Hematopoietic multipotent progenitor cell treated with erythropoietin and hydrocortisone succinate and interleukin-3 and kit ligand, for 4 days (in vitro differentiated cells): ENCODE results near the gene DUSP22.

Experiments used
- DNase-seq: peaks from one replicate; pipeline ENCODE4 v3.0.0-alpha.2; 2015

DUSP22 gene

GRCh38 chr6:353642-354614 lies 61.6 kb downstream of the DUSP22 start:
- DNase-seq = no peak

DNA sequence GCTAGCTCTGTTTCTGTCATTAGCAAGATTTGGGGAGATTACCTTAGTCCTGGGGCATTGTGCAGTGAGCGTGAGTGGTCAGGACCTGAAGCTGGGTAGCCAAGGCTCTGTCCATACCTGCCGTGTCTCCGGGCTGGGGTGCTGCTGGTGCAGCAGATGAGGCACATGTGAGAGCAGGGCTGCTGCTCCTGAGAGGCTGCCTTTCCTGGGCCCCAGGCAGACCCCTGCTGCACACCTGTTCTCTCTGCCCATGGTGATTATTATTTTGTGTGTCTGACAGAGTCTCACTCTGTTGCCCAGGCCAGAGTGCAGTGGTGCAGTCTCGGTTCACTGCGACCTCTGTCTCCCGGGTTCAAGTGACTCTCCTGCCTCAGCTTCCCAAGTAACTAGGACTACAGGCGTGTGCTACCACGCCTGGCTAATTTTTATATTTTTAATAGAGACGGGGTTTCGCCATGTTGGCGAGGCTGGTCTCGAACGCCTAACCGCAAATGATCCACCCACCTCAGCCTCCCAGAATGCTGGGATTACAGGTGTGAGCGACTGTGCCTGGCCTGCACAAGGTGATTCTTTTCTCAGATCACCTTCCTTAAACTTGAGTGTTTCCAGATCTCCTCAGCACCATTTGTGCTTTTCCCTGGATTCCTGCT lies 62.5 kb downstream of the DUSP22 start:
- no peak for DNase-seq

DNA sequence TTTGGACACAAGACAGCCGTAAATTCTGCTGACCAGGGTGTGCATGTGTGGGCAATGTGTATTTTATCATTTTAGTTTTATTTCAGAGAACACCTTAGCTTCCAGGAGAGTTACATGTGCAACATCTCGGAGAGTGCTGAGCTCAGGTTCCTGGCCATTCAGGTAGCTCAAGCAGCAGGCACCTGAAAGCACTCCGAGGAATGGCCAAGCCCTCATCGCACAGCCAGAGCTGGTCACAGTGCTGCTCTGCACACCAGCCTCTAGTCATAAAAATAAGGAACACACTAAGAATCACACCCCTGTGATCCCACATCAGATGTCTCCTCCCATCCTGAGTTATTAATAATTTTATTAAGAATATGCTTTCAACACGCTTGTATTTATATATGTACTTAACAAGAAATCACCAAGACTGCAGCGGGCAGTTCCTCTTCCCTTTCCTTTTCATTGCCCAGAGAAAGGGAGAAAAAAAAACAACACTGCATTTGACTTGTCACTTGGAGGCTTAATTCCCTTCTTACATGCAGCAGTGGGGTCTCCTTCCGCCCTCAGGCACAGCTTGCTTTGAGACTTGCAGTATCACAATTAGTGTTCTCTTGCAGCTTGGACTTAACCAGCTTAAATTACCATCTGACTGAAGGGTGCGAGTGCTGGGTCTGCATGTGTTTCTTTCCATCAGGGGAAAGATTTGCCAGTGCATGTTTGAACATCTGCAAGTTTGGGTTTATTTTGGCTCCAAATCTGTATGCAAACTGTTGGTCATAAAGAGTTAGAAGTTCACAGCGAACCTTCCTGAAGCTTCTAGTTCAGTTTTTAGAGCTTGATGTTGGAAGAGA lies 63.3 kb downstream of the DUSP22 start:
- no peak for DNase-seq

GRCh38 chr6:356828-357251 lies 64.6 kb downstream of the DUSP22 start:
- DNase-seq = no peak

DNA sequence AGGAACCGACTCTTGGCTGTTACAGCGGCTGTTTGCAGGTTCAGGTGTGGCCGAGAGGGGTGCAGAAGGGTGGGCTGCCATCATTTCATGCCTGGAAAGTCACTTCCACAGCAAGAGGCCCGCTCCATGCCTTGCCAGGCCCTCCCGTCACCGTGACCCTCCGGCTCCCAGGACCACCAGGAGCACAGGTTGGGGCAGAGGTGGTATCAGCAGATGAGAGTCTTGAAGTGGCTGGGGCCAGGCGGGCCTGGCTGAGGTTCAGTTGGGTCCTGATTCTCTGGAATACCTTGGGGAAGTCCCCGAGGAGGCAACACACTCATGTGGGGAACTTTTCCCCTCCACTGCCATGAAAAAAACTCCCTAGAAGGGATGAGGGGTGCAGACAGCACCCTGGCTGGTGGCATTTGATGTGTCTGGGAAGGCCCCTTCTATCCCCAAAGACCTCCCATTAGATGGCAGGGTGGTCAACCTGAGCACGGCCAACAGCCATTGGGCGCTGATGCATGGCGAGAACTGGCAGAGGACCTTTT lies 65.0 kb downstream of the DUSP22 start:
- no peak for DNase-seq

DNA sequence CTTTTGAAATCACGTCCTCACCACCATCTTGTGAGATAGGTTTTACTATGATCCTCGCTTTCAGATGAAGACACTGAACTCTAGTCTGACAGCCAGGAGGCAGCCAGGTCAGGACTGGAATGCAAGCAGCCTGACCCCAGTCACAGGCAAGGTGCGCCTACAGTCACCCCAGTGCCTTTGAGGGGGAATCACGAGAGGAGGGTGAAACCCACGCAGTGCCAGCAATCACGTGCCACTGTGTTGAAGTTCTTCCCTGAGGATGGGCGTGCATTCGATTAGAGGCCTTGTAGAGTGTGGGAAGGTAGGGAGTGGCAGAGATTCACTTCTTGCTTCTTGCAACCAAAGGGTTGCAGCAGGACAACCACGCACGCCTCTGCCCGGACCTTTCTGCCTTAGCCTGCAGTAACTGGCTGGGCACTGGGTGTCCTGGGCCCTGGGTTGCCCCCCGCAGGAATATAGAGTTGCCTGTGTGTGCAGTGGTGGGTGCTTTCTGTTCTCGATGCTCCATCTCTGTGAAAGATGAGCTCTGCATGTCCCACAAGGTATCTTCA lies 65.6 kb downstream of the DUSP22 start:
- DNase-seq = no peak

GRCh38 chr6:358432-358831 lies 66.1 kb downstream of the DUSP22 start:
- no peak for DNase-seq

DNA sequence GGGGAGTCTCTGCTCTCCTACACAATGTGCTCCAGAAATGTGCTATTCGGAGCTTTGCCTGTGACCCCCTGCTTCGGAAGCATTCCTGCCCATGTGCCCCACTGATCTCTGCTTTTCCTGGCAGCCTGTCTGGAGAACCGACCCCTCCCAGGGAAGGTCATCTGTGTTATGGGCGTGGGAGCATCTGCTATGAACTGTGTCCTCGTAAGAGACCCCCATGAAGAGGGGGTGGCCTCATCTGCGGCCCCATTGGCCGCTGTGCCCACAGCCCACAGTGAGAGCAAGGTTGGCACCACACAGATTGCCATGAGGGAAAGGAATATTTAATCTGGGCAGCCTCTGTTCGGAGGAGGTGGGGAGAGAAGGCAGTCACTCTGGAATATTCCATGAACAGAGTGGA lies 66.6 kb downstream of the DUSP22 start:
- no peak for DNase-seq

DNA sequence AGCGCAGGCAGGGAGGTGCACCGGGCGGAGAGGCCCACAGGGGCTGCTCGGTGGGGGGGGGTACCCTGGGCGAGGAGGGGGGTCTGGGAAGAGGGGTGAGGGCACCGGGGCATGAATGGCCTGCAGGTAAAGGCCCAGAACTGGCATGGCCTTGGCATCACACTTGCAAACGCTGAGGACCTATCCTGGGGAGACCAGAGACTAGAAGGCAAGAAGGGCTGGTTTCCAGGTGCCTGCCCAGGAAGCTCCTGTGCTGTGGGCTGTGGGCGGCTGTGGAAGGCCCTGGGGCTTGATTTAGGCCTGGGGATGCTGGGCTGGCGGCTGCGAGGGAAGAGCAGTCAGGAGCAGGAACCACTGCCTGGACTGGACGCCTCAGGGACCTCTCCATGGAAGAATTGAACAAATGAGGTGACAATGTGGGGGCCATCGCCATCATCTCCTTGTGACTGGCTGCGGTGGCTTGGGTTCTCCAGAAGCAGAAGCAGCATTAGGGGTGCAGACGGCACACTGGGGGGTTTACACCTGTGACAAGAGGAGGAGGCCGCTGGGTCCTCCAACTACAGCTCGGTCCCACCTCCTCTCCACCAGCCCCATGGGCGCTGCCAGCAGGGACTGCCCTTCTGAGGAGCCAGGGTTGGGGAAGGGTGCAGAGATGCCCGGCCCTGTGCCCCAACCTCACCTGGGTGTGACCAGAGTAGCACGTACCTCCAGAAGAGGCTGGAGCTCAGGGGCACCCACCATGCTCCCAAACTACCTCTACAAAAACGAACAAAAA lies 67.2 kb downstream of the DUSP22 start:
- DNase-seq = no peak

DNA sequence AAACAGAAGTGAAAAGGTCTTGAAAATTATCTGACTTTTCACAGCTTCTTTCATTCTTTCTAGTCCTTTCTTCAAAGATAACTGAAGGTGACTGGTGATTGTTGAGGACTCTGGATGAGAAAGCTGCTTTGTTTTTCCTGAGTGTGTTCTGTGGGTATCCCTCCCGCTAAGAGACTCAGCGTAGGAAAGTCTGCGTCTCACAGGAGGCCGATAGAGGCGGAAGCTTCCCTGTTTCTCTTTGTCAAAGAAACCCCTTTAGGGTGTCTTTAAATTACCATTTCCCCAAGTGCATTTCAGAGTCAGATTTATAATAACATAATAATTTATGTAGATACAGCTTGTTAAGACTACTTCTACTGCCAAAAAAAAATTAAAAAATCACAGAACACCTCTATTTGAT lies 68.1 kb downstream of the DUSP22 start:
- no peak for DNase-seq

DNA sequence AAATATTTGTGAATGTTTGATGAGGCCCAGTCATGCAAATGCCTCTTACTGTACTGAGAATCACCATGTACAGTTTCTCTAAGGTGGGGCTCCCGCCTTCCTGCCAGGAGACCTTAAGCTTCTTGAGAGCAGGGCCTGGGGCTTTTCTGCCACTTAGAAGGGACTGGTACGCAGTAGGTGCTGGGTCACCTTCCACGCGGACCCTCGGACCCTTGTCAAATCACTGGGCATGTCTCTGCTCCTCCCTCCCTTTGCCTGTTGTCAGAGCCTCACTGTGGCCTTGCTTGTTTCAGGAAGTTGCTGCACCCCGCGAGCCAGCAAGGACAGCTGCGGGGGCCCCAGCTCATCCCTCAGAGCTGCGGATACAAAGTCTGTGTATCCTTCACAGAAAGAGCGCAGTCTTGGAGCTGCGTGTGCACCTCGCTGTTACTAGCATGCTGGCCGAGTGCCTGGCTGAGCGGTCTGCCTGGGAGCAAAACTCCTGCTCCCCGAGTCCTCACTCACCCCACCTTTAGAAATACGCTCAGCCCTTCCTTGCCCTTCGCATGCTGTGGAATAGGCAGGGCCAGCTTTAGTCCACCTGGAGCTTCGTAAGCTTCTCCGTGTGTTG lies 68.6 kb downstream of the DUSP22 start:
- no peak for DNase-seq

GRCh38 chr6:361411-362132 lies 69.3 kb downstream of the DUSP22 start:
- DNase-seq = no peak

- DNase-seq = no peak
Measured at GRCh38 chr6:362231-362923, 70.1 kb downstream of the DUSP22 start.

DNA sequence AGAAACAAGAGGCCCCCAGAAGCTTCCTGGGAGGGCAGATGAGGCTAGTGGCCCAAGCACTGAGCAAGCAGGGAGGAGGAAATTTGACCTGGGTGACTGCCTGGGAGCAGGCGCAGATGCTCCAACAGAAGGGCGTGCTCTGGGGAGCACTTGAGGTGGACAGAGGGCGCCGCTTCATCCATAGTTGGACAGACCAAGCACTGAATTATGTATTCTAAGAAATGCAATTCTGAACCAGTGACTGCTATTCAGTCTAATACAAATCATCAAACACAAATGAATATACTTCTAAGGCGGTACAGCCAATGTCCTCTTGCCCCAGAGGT lies 70.6 kb downstream of the DUSP22 start:
- no peak for DNase-seq

DNA sequence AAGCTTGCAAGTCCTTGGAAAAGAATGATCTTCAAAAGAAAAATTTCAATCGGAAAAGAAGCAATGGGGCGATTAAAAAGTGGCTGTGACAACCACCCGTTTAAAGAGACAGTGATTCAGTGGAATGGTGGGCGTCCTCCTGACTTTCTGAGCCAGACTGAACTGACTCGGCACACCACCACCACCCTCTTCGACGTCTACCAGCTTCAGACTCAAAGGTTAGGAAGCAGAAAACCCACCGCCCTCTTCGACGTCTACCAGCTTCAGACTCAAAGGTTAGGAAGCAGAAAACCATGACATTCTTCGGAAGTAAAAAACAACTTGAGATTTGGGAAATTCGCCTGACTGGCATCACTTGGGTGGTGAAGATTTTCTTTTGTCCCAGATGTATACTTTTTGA lies 71.0 kb downstream of the DUSP22 start:
- DNase-seq = no peak

GRCh38 chr6:363909-364308 lies 71.6 kb downstream of the DUSP22 start:
- no peak for DNase-seq

- DNase-seq = no peak
Measured at GRCh38 chr6:364609-365540, 72.6 kb downstream of the DUSP22 start.

GRCh38 chr6:365835-366234 lies 73.5 kb downstream of the DUSP22 start:
- DNase-seq = no peak
